Hepatic stellate cell (primary cell): ENCODE measurements around the gene DDN.
A peak's percentile ranks its signal among the peaks of the same experiment; 100 is the strongest.

Source experiments
- DNase-seq: peaks from one replicate; pipeline ENCODE4 v3.0.0; 2011; ENCODE audit warnings: low spot score

Gene DDN

GRCh38 chr12:48966177-48966895 lies 32.8 kb downstream of the DDN start:
- no peak for DNase-seq

GRCh38 chr12:48965298-48965838 lies 33.8 kb downstream of the DDN start:
- peak; percentile 67 for DNase-seq

DNA sequence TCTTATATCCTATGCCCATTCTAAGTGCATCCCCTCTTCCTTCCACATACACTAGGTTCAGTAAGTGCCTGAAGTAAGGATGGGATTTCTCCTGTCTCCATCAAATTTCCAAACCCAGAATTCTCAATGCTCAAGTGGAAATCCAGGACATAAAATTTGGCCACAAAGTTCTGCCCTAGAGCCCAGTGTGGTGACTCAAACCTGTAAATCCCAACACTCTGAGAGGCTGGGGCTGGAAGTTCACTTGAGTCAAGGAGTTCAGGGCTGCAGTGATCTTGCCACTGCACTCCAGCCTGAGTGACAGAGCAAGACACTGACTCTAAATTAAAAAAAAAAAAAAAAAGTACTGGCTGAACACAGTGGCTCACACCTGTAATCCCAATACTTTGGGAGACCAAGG lies 37.4 kb downstream of the DDN start:
- DNase-seq: no peak

GRCh38 chr12:48961331-48961730 lies 37.8 kb downstream of the DDN start:
- no peak for DNase-seq

DNA sequence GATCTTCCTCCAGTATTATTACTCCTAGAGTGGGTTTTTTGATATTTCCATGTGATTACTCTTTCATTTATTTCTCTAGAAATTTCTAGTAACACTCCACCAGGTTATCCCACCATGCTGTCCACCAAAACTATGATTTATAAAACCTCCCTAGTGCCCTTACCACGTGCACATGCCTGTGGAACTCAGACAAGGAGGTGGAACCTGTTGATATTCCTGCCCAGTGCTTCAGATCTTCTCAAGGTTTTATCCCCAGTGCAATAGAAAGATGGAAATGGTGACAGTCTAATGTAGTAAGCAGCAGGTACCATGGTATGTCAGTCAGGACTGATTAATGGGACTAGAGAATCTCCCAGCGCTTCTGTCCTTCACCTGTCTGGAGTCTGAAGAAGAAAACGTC lies 38.3 kb downstream of the DDN start:
- no peak for DNase-seq

GRCh38 chr12:48958049-48958388 lies 41.2 kb downstream of the DDN start:
- no peak for DNase-seq

DNA sequence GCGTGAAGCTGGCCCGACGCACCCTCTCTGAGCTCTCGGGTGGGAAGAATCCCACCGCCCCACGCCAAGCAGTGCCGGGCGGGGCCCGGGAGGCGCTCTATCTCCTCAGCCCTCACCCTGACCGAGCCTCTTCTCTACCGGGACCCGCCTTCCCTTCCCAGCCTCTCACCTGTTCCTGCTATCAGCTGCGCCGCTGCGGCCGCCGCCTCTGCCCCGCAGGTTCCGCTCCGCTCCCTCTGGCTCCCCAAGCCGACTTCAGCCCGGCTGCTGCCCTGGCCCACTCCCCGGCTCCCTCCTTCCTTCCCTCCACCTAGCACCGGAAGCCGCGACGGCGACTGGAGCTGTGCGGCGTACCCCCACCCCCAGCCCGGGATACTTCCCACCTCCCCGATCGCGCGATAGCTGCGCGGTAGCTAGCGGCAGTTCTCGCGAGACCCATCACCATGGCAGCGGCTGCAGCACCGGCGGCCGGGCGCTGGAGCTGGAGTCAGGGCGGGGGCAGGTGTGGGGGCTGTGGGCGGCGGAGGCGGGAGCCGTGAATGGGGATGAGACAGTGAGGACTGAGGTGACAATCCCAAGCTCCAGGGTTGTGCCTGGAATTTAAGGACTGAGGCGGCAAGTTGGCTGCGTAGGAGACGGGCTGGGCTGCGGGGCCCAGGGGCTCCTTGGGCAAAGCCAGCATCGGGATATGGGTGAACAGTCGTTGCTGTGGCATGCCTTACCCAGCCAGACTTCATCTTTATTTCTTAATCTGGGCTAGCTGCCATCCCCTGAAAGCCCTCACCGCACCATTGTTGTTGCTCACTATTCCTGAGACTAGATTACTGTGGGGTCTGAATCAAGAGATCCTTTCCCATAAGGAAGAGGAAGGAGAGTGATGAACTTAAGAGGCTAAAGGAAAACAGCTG lies 41.8 kb downstream of the DDN start, which contains the start of gene ARF3:
Gene ARF3, minus strand, starts transcription at position 347 of the 908 bp plus-strand sequence. CDS start 16,392 bp downstream, outside the sequence.
- peak; percentile 97 for DNase-seq

- DNase-seq: peak; percentile 95
Measured at GRCh38 chr12:48956279-48957140, 42.7 kb downstream of the DDN start.

- DNase-seq: no peak
Measured at GRCh38 chr12:48954841-48955501, 44.2 kb downstream of the DDN start.

GRCh38 chr12:48954061-48954460 lies 45.1 kb downstream of the DDN start:
- DNase-seq: no peak

DNA sequence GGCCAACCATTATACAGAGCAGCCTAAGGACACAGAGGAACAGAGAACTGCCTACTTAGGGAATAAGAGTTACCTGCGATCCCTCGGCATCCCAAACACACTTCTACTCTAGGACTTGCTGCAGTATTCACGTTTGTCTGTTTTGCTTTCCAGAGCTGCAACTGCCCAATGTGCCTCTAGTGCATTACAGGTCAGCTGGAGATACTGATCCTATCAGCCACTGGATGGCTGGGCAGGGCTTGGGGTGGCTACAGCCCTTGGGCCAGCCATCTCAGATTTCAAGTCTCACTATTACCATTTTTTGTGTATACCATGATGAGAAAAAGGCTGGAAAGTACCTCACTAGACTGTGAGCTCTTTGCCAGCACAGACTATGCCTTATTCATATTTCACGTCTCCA lies 46.5 kb downstream of the DDN start:
- no peak for DNase-seq

GRCh38 chr12:48947727-48948126 lies 51.4 kb downstream of the DDN start:
- DNase-seq: no peak

DNA sequence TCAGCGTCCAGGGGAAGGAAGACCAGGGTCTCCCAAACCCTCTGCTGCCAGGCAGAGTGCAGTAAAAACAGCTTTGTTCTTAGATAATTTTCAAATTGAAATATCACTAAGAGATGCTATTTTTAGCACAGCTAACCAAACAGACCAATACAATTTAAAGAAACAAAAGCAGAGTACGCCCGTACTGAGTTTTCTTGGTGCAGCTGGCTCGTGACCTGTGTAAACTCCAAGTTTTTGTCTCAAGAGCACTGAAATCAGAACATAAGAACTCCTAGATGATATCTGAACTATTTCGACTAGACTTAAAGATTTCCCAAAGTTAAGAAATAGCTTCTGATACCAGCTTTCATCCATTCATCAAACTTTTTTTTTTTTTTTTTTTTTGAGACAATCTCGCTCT lies 52.2 kb downstream of the DDN start:
- no peak for DNase-seq

GRCh38 chr12:48946205-48946604 lies 53.0 kb downstream of the DDN start:
- no peak for DNase-seq
